ENCODE data around the gene RASGRP1.

The RASGRP1 gene

GRCh38 chr15:38522922-38523321 lies 41.7 kb downstream of the RASGRP1 start:
- no peak overlapping the region for H3K27ac ChIP-seq (ENCODE audit: low read depth, low read length, poor library complexity, severe bottlenecking)
- no peaks in the 10 kb centered on the region for H4K20me1 ChIP-seq (ENCODE audit: insufficient read depth, low read length)
- no peak overlapping the region for H3K4me2 ChIP-seq (ENCODE audit: low read length)
- no peaks in the 10 kb centered on the region for H3K36me3 ChIP-seq (ENCODE audit: insufficient read depth, low read length)
- no peak for TF ChIP-seq EZH2 (IDR thresholded peaks at IDR 0.05; ENCODE audit: borderline replicate concordance, low read length)
- TF ChIP-seq, protein P1, sequence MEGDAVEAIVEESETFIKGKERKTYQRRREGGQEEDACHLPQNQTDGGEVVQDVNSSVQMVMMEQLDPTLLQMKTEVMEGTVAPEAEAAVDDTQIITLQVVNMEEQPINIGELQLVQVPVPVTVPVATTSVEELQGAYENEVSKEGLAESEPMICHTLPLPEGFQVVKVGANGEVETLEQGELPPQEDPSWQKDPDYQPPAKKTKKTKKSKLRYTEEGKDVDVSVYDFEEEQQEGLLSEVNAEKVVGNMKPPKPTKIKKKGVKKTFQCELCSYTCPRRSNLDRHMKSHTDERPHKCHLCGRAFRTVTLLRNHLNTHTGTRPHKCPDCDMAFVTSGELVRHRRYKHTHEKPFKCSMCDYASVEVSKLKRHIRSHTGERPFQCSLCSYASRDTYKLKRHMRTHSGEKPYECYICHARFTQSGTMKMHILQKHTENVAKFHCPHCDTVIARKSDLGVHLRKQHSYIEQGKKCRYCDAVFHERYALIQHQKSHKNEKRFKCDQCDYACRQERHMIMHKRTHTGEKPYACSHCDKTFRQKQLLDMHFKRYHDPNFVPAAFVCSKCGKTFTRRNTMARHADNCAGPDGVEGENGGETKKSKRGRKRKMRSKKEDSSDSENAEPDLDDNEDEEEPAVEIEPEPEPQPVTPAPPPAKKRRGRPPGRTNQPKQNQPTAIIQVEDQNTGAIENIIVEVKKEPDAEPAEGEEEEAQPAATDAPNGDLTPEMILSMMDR (IDR thresholded peaks at IDR 0.05; ENCODE audit: low read length), result no peak
- H2AFZ ChIP-seq (ENCODE audit: low read length), result no peak overlapping the region
- no peaks in the 10 kb centered on the region for H3K4me1 ChIP-seq (ENCODE audit: insufficient read depth, low read length, severe bottlenecking)
- no peaks in the 10 kb centered on the region for H3K9me3 ChIP-seq (ENCODE audit: low read length)
- no peaks in the 10 kb centered on the region for H3K9me2 ChIP-seq (ENCODE audit: low read depth, low read length)
- H3K27me3 ChIP-seq (ENCODE audit: insufficient read depth, low read length), result no peaks in the 10 kb centered on the region
- H3K9ac ChIP-seq (ENCODE audit: low read length), result no peak overlapping the region
- H3F3A ChIP-seq (ENCODE audit: insufficient read depth, low read length), result no peaks in the 10 kb centered on the region
- H3K79me2 ChIP-seq (ENCODE audit: insufficient read depth, low read length), result no peaks in the 10 kb centered on the region
- no peak overlapping the region for H3K4me3 ChIP-seq (ENCODE audit: low read depth, low read length, poor library complexity, severe bottlenecking)

DNA sequence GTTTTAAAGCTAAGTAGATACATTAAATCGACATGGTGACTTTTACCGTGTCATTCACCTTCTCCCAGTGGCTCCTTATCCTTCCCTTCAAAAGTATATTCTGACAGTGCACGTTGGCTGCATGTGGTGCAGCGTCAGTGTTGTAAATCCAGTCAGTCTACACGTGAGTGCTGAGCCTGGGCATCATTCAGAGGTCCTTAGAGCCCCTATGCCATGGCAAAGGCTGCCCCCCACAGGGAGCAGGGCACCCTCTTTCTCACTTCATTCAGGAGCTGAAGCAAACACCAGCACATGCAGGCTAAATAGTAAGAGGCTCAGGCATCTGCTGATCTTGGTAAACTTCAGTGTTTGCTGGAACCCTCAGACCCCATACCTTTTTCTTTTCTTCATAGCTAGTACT lies 43.3 kb downstream of the RASGRP1 start:
- H3K9ac ChIP-seq (ENCODE audit: low read length), result no peak overlapping the region
- no peak for TF ChIP-seq EZH2 (IDR thresholded peaks at IDR 0.05; ENCODE audit: borderline replicate concordance, low read length)
- TF ChIP-seq, protein P1 (IDR thresholded peaks at IDR 0.05; ENCODE audit: low read length), result no peak; the same call in 1 of the 2 replicates
- no peaks in the 10 kb centered on the region for H3K79me2 ChIP-seq (ENCODE audit: insufficient read depth, low read length)

GRCh38 chr15:38520035-38520434 lies 44.6 kb downstream of the RASGRP1 start:
- no peak overlapping the region for H3K9ac ChIP-seq (ENCODE audit: low read length)
- H3K27me3 ChIP-seq (ENCODE audit: insufficient read depth, low read length), result no peaks in the 10 kb centered on the region
- TF ChIP-seq, protein P1 (IDR thresholded peaks at IDR 0.05; ENCODE audit: low read length), result no peak
- TF ChIP-seq EZH2 (IDR thresholded peaks at IDR 0.05; ENCODE audit: borderline replicate concordance, low read length), result no peak
- no peaks in the 10 kb centered on the region for H3F3A ChIP-seq (ENCODE audit: insufficient read depth, low read length)
- H3K4me2 ChIP-seq (ENCODE audit: low read length), result no peak overlapping the region
- H3K9me3 ChIP-seq (ENCODE audit: low read length), result no peaks in the 10 kb centered on the region
- H3K36me3 ChIP-seq (ENCODE audit: insufficient read depth, low read length), result peaks cover 5% of the 10 kb centered on the region; the same call in 1 of the 2 replicates
- H4K20me1 ChIP-seq (ENCODE audit: insufficient read depth, low read length), result no peaks in the 10 kb centered on the region
- H3K9me2 ChIP-seq (ENCODE audit: low read depth, low read length), result no peaks in the 10 kb centered on the region
- H3K27ac ChIP-seq (ENCODE audit: low read depth, low read length, poor library complexity, severe bottlenecking), result no peak overlapping the region
- H3K4me3 ChIP-seq (ENCODE audit: low read depth, low read length, poor library complexity, severe bottlenecking), result no peak overlapping the region
- H3K79me2 ChIP-seq (ENCODE audit: insufficient read depth, low read length), result no peaks in the 10 kb centered on the region
- H3K4me1 ChIP-seq (ENCODE audit: insufficient read depth, low read length, severe bottlenecking), result no peaks in the 10 kb centered on the region
- no peak overlapping the region for H2AFZ ChIP-seq (ENCODE audit: low read length)

More for the DNA sequence above, 43.3 kb downstream of the RASGRP1 start:
- Histone ChIP-seq H3K9me2 (ENCODE audit: low read depth, low read length) (no peaks in the 10 kb centered on the region), H3K27ac (ENCODE audit: low read depth, low read length, poor library complexity, severe bottlenecking) (no peak overlapping the region), H3K36me3 (ENCODE audit: insufficient read depth, low read length) (no peaks in the 10 kb centered on the region), H3F3A (ENCODE audit: insufficient read depth, low read length) (no peaks in the 10 kb centered on the region), H3K4me3 (ENCODE audit: low read depth, low read length, poor library complexity, severe bottlenecking) (no peak overlapping the region), H4K20me1 (ENCODE audit: insufficient read depth, low read length) (no peaks in the 10 kb centered on the region), H3K27me3 (ENCODE audit: insufficient read depth, low read length) (no peaks in the 10 kb centered on the region), H3K9me3 (ENCODE audit: low read length) (no peaks in the 10 kb centered on the region), H3K4me1 (ENCODE audit: insufficient read depth, low read length, severe bottlenecking) (no peaks in the 10 kb centered on the region), H3K4me2 (ENCODE audit: low read length) (no peak overlapping the region), H2AFZ (ENCODE audit: low read length) (no peak overlapping the region)
